ENCODE measurements around the gene RPL19. TPM values are rescaled to one million over a fixed set of nuclear protein-coding genes. Genes with fewer than 3 reads are reported as not detected.

Gene RPL19
- total and polyA plus RNA-seq, 2 experiments from 2014 or later = 1,594 to 2,627 TPM

DNA sequence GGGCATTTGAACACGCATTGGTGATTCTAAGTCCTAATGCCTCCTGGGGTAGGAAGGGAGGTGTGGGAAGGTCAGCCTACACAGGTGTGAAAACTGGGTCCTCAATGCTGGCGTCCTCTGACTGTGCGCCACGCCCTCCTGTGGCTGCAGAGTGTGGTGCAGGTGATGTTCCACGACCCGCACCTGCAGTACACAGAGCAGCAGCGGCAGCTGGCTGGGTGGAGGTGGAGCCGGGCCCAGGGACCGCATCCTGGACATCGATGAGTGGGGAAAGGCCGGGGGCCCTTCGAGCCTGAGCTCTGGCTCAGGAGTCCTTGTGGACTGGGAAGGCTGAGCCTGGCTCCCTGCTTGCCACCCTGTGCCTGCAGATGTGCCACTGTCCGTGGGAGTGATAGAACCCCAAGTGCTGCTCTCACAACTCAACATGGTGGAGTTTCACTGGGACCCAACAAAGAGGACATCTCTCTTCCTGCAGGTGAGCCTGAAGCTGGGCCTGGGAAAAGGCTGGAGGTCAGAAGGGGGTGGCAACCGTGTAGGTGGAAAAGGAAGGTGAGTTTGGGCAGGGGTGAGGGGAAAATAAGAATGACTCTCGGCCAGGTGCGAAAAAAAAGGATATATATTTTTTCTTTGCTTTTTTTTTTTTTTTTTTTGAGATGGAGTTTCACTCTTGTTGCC lies 39.7 kb downstream of the RPL19 start:
- Mint-ChIP-seq H3K36me3 (ENCODE audit: low read depth) (no peaks in the 10 kb centered on the region), H3K4me3 (peak overlapping the region; percentile 33; the same call in 1 of the 3 replicates), H3K4me1 (peaks cover 20% of the 10 kb centered on the region; the same call in 2 of the 3 replicates), H3K27ac (no peak overlapping the region), H3K9me3 (no peaks in the 10 kb centered on the region), H3K27me3 (ENCODE audit: insufficient read depth, low read depth, poor library complexity) (peaks cover 13% of the 10 kb centered on the region)
- Histone ChIP-seq H3K4me3 (peak overlapping the region; percentile 39; the same call in 1 of the 2 replicates), H3K9me2 (ENCODE audit: insufficient read depth) (no peaks in the 10 kb centered on the region), H3K4me2 (peak overlapping the region; percentile 74; the same call in 1 of the 2 replicates), H3K36me3 (ENCODE audit: insufficient read depth) (no peaks in the 10 kb centered on the region), H3K79me2 (replicated peaks; ENCODE audit: insufficient read depth) (no peaks in the 10 kb centered on the region), H3K27me3 (ENCODE audit: insufficient read depth) (no peaks in the 10 kb centered on the region), H3K4me1 (ENCODE audit: insufficient read depth) (no peaks in the 10 kb centered on the region; the same call in 1 of the 2 replicates), H3K27ac (ENCODE audit: low read depth) (no peak overlapping the region), H3F3A (replicated peaks; ENCODE audit: low read depth) (peaks cover 9% of the 10 kb centered on the region; the same call in 1 of the 2 replicates), H2AFZ (peak overlapping the region; percentile 99), H4K20me1 (replicated peaks; ENCODE audit: insufficient read depth) (no peaks in the 10 kb centered on the region)
- TF ChIP-seq, protein P1, sequence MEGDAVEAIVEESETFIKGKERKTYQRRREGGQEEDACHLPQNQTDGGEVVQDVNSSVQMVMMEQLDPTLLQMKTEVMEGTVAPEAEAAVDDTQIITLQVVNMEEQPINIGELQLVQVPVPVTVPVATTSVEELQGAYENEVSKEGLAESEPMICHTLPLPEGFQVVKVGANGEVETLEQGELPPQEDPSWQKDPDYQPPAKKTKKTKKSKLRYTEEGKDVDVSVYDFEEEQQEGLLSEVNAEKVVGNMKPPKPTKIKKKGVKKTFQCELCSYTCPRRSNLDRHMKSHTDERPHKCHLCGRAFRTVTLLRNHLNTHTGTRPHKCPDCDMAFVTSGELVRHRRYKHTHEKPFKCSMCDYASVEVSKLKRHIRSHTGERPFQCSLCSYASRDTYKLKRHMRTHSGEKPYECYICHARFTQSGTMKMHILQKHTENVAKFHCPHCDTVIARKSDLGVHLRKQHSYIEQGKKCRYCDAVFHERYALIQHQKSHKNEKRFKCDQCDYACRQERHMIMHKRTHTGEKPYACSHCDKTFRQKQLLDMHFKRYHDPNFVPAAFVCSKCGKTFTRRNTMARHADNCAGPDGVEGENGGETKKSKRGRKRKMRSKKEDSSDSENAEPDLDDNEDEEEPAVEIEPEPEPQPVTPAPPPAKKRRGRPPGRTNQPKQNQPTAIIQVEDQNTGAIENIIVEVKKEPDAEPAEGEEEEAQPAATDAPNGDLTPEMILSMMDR (conservative IDR thresholded peaks at IDR 0.05; ENCODE audit: low read depth in 2 of 2) = peak; percentile 73 to 97
- no peak for TF ChIP-seq EZH2 (IDR thresholded peaks at IDR 0.05; ENCODE audit: low read depth, unreplicated experiment)
- peak; percentile 76 for ATAC-seq
- peak; percentile 92 for DNase-seq (ENCODE audit: low spot score)

DNA sequence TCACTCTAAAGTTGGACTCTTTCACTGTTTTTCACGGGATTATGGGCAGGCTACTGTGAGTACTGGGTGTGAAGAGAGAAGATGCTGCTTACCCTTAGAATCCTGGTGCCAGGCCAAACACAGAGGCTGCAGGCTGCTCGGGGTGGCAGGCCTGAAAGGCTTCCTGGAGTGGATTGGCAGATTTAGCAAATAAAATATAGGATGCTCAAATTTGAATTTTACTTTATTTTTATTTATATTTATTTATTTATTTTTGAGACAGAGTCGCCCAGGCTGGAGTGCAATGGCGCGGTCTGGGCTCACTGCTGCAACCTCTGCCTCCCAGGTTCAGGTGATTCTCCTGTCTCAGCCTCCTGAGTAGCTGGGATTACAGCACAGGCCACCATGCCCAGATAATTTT lies 40.5 kb downstream of the RPL19 start:
- H3K27me3 Mint-ChIP-seq (ENCODE audit: insufficient read depth, low read depth, poor library complexity) = peaks cover 10% of the 10 kb centered on the region
- no peak overlapping the region for H3K27ac Mint-ChIP-seq
- no peaks in the 10 kb centered on the region for H4K20me1 ChIP-seq (replicated peaks; ENCODE audit: insufficient read depth)
- H3K4me3 ChIP-seq = no peak overlapping the region
- ATAC-seq = no peak
- H3K4me1 ChIP-seq (ENCODE audit: insufficient read depth) = no peaks in the 10 kb centered on the region; the same call in 1 of the 2 replicates
- H3K4me2 ChIP-seq = no peak overlapping the region
- H3K9me2 ChIP-seq (ENCODE audit: insufficient read depth) = no peaks in the 10 kb centered on the region
- H3K36me3 ChIP-seq (ENCODE audit: insufficient read depth) = no peaks in the 10 kb centered on the region
- no peaks in the 10 kb centered on the region for H3K27me3 ChIP-seq (ENCODE audit: insufficient read depth)
- no peak for DNase-seq (ENCODE audit: low spot score)
- H3K79me2 ChIP-seq (replicated peaks; ENCODE audit: insufficient read depth) = no peaks in the 10 kb centered on the region
- no peak overlapping the region for H2AFZ ChIP-seq
- H3K27ac ChIP-seq (ENCODE audit: low read depth) = no peak overlapping the region
- no peaks in the 10 kb centered on the region for H3K36me3 Mint-ChIP-seq (ENCODE audit: low read depth)
- H3F3A ChIP-seq (replicated peaks; ENCODE audit: low read depth) = peaks cover 5% of the 10 kb centered on the region; the same call in 1 of the 2 replicates
- peaks cover 20% of the 10 kb centered on the region; the same call in 2 of the 3 replicates for H3K4me1 Mint-ChIP-seq
- no peaks in the 10 kb centered on the region for H3K9me3 Mint-ChIP-seq
- H3K4me3 Mint-ChIP-seq = no peak overlapping the region
- no peak for TF ChIP-seq EZH2 (IDR thresholded peaks at IDR 0.05; ENCODE audit: low read depth, unreplicated experiment)
- TF ChIP-seq NANOG (IDR thresholded peaks at IDR 0.05; ENCODE audit: borderline replicate concordance) = no peak
- no peak for TF ChIP-seq ZNF114 (CRISPR knock-in tag; IDR thresholded peaks at IDR 0.05)
- TF ChIP-seq, protein P2, sequence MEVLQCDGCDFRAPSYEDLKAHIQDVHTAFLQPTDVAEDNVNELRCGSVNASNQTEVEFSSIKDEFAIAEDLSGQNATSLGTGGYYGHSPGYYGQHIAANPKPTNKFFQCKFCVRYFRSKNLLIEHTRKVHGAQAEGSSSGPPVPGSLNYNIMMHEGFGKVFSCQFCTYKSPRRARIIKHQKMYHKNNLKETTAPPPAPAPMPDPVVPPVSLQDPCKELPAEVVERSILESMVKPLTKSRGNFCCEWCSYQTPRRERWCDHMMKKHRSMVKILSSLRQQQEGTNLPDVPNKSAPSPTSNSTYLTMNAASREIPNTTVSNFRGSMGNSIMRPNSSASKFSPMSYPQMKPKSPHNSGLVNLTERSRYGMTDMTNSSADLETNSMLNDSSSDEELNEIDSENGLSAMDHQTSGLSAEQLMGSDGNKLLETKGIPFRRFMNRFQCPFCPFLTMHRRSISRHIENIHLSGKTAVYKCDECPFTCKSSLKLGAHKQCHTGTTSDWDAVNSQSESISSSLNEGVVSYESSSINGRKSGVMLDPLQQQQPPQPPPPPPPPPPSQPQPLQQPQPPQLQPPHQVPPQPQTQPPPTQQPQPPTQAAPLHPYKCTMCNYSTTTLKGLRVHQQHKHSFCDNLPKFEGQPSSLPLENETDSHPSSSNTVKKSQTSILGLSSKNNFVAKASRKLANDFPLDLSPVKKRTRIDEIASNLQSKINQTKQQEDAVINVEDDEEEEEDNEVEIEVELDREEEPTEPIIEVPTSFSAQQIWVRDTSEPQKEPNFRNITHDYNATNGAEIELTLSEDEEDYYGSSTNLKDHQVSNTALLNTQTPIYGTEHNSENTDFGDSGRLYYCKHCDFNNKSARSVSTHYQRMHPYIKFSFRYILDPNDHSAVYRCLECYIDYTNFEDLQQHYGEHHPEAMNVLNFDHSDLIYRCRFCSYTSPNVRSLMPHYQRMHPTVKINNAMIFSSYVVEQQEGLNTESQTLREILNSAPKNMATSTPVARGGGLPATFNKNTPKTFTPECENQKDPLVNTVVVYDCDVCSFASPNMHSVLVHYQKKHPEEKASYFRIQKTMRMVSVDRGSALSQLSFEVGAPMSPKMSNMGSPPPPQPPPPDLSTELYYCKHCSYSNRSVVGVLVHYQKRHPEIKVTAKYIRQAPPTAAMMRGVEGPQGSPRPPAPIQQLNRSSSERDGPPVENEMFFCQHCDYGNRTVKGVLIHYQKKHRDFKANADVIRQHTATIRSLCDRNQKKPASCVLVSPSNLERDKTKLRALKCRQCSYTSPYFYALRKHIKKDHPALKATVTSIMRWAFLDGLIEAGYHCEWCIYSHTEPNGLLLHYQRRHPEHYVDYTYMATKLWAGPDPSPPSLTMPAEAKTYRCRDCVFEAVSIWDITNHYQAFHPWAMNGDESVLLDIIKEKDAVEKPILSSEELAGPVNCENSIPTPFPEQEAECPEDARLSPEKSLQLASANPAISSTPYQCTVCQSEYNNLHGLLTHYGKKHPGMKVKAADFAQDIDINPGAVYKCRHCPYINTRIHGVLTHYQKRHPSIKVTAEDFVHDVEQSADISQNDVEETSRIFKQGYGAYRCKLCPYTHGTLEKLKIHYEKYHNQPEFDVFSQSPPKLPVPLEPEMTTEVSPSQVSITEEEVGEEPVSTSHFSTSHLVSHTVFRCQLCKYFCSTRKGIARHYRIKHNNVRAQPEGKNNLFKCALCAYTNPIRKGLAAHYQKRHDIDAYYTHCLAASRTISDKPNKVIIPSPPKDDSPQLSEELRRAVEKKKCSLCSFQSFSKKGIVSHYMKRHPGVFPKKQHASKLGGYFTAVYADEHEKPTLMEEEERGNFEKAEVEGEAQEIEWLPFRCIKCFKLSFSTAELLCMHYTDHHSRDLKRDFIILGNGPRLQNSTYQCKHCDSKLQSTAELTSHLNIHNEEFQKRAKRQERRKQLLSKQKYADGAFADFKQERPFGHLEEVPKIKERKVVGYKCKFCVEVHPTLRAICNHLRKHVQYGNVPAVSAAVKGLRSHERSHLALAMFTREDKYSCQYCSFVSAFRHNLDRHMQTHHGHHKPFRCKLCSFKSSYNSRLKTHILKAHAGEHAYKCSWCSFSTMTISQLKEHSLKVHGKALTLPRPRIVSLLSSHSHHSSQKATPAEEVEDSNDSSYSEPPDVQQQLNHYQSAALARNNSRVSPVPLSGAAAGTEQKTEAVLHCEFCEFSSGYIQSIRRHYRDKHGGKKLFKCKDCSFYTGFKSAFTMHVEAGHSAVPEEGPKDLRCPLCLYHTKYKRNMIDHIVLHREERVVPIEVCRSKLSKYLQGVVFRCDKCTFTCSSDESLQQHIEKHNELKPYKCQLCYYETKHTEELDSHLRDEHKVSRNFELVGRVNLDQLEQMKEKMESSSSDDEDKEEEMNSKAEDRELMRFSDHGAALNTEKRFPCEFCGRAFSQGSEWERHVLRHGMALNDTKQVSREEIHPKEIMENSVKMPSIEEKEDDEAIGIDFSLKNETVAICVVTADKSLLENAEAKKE (CRISPR knock-in tag; IDR thresholded peaks at IDR 0.05) = no peak
- TF ChIP-seq ZNF331 (CRISPR knock-in tag; IDR thresholded peaks at IDR 0.05; ENCODE audit: low read depth) = no peak
- TF ChIP-seq POLR2AphosphoS5 (IDR thresholded peaks at IDR 0.05; ENCODE audit: low read depth) = no peak
- TF ChIP-seq, protein P3, sequence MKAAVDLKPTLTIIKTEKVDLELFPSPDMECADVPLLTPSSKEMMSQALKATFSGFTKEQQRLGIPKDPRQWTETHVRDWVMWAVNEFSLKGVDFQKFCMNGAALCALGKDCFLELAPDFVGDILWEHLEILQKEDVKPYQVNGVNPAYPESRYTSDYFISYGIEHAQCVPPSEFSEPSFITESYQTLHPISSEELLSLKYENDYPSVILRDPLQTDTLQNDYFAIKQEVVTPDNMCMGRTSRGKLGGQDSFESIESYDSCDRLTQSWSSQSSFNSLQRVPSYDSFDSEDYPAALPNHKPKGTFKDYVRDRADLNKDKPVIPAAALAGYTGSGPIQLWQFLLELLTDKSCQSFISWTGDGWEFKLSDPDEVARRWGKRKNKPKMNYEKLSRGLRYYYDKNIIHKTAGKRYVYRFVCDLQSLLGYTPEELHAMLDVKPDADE (IDR thresholded peaks at IDR 0.05) = no peak
- TF ChIP-seq EZH2phosphoT487 (IDR thresholded peaks at IDR 0.05; ENCODE audit: unreplicated experiment) = no peak
- TF ChIP-seq, protein P1 (conservative IDR thresholded peaks at IDR 0.05; ENCODE audit: low read depth in 2 of 2) = no peak
